ENCODE results near the gene ABL1.

DNA sequence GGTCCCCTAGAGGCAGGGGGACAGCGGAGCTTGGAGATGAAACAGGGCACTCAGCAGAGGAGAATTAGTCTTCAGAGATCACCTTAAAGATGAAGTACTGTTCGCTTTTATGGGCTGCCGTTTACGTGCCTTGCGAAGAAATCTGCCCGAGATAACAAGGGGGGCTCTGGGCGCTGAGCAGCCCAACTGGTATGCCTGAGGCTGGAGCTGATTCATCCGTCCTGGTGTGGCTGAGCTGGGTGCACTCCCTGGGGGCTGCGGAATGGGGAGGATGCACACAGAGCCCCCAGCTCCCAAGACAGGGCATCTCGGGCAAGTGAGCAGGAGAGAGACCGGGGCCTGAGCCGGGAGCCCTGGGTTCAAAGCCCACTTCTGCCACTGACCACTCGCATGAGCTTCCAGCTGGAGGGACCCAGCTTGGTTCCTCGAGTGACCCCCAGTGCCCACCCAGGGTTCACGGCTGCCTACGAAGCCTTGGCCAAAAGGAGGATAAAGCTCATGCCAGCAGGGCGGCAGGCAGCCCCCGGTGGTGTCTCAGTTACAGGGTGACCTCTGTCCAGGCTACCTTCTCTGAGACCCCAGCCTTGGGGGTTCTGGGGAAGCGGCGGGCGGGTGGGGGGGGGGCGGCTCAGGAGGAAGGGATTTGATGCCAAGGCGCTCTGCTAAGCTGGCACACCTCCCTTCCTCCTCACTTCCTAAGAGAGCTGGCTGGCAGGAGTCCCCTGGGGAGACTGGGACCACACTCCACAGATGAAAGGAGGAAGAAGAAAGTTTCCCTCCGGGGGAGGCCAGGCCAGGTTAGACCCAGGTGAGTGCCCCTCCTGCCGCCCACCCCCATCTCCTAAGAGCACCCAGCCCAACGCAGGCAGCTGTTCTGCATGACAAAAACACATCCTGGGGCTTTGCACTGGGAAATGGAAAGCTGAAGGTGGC, 98.3 kb downstream of the ABL1 start:
- TF ChIP-seq, protein P1, sequence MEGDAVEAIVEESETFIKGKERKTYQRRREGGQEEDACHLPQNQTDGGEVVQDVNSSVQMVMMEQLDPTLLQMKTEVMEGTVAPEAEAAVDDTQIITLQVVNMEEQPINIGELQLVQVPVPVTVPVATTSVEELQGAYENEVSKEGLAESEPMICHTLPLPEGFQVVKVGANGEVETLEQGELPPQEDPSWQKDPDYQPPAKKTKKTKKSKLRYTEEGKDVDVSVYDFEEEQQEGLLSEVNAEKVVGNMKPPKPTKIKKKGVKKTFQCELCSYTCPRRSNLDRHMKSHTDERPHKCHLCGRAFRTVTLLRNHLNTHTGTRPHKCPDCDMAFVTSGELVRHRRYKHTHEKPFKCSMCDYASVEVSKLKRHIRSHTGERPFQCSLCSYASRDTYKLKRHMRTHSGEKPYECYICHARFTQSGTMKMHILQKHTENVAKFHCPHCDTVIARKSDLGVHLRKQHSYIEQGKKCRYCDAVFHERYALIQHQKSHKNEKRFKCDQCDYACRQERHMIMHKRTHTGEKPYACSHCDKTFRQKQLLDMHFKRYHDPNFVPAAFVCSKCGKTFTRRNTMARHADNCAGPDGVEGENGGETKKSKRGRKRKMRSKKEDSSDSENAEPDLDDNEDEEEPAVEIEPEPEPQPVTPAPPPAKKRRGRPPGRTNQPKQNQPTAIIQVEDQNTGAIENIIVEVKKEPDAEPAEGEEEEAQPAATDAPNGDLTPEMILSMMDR (IDR thresholded peaks at IDR 0.05; ENCODE audit: insufficient read depth, low read depth, low read length), result no peak
- no peak for TF ChIP-seq EZH2 (IDR thresholded peaks at IDR 0.05; ENCODE audit: insufficient read depth, low read length)

All from astrocyte (in vitro differentiated cells and primary cell).